Measurements from ENCODE around the gene SEBOX. TPM values are rescaled to one million over a fixed set of nuclear protein-coding genes. Genes with fewer than 3 reads are reported as not detected.

The SEBOX gene
- total RNA-seq, 1 donor: not detected

GRCh38 chr17:28404812-28405570, 40.0 kb upstream of the SEBOX start:
- H4K20me1 ChIP-seq (ENCODE audit: insufficient read depth, low read length): no peaks in the 10 kb centered on the region
- no peaks in the 10 kb centered on the region for H3K9me3 ChIP-seq (ENCODE audit: low read depth, low read length)
- DNase-seq (ENCODE audit: insufficient read length, low spot score, missing footprints): peak; percentile 90
- H3K4me3 ChIP-seq (ENCODE audit: insufficient read depth, low read length): peak overlapping the region; percentile 89
- peak overlapping the region; percentile 83 for H3K4me2 ChIP-seq (ENCODE audit: insufficient read depth, low read length)
- H2AFZ ChIP-seq (ENCODE audit: low read length): peak overlapping the region; percentile 81
- TF ChIP-seq CTCF (IDR thresholded peaks at IDR 0.05; ENCODE audit: extremely low read depth, low read depth, low read length): no peak
- no peak overlapping the region for H3K27ac ChIP-seq (ENCODE audit: low read depth, low read length)
- H3K4me1 ChIP-seq (ENCODE audit: insufficient read depth, low read length): peaks cover 9% of the 10 kb centered on the region
- no peaks in the 10 kb centered on the region for H3K79me2 ChIP-seq (ENCODE audit: insufficient read depth, low read length)
- H3K36me3 ChIP-seq (ENCODE audit: insufficient read depth, low read length): peaks cover 24% of the 10 kb centered on the region
- H3K27me3 ChIP-seq (ENCODE audit: insufficient read depth, low read length): no peaks in the 10 kb centered on the region

- DNase-seq (ENCODE audit: insufficient read length, low spot score, missing footprints): no peak
- H3K36me3 ChIP-seq (ENCODE audit: insufficient read depth, low read length): peaks cover 24% of the 10 kb centered on the region
- H3K9me3 ChIP-seq (ENCODE audit: low read depth, low read length): no peaks in the 10 kb centered on the region
- peaks cover 9% of the 10 kb centered on the region for H3K4me1 ChIP-seq (ENCODE audit: insufficient read depth, low read length)
- H2AFZ ChIP-seq (ENCODE audit: low read length): no peak overlapping the region
- H4K20me1 ChIP-seq (ENCODE audit: insufficient read depth, low read length): no peaks in the 10 kb centered on the region
- peak overlapping the region; percentile 89 for H3K4me3 ChIP-seq (ENCODE audit: insufficient read depth, low read length)
- H3K27me3 ChIP-seq (ENCODE audit: insufficient read depth, low read length): no peaks in the 10 kb centered on the region
- TF ChIP-seq CTCF (IDR thresholded peaks at IDR 0.05; ENCODE audit: extremely low read depth, low read depth, low read length): no peak
- no peaks in the 10 kb centered on the region for H3K79me2 ChIP-seq (ENCODE audit: insufficient read depth, low read length)
- H3K27ac ChIP-seq (ENCODE audit: low read depth, low read length): no peak overlapping the region
- no peak overlapping the region for H3K4me2 ChIP-seq (ENCODE audit: insufficient read depth, low read length)
Observed at GRCh38 chr17:28404461-28404811, 39.4 kb upstream of the SEBOX start.

DNA sequence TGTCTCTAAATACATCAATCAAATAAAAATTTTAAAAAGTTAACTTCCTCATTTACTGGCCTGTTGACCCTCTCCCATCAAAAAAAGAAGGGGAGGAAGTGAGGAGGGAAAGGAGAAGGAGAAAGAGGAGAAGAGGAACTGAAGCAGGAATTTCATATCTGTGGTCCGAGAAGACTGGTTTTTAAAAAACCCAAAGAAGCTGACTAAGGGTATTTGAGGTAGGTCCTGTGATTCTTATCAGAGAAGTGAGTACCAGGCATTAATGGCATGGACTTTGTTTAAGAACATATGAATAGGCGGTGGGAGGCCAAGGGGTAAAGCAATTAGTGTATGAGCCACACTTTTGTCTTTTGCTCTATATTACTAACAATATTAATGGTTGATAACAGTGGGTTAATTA, 39.0 kb upstream of the SEBOX start:
- no peak for DNase-seq (ENCODE audit: insufficient read length, low spot score, missing footprints)
- Histone ChIP-seq H3K9me3 (ENCODE audit: low read depth, low read length) (no peaks in the 10 kb centered on the region), H3K27me3 (ENCODE audit: insufficient read depth, low read length) (no peaks in the 10 kb centered on the region), H2AFZ (ENCODE audit: low read length) (no peak overlapping the region), H3K79me2 (ENCODE audit: insufficient read depth, low read length) (no peaks in the 10 kb centered on the region), H3K4me3 (ENCODE audit: insufficient read depth, low read length) (no peak overlapping the region), H3K4me1 (ENCODE audit: insufficient read depth, low read length) (peaks cover 9% of the 10 kb centered on the region), H3K27ac (ENCODE audit: low read depth, low read length) (no peak overlapping the region), H4K20me1 (ENCODE audit: insufficient read depth, low read length) (no peaks in the 10 kb centered on the region), H3K36me3 (ENCODE audit: insufficient read depth, low read length) (peaks cover 26% of the 10 kb centered on the region), H3K4me2 (ENCODE audit: insufficient read depth, low read length) (no peak overlapping the region)
- no peak for TF ChIP-seq CTCF (IDR thresholded peaks at IDR 0.05; ENCODE audit: extremely low read depth, low read depth, low read length)

DNA sequence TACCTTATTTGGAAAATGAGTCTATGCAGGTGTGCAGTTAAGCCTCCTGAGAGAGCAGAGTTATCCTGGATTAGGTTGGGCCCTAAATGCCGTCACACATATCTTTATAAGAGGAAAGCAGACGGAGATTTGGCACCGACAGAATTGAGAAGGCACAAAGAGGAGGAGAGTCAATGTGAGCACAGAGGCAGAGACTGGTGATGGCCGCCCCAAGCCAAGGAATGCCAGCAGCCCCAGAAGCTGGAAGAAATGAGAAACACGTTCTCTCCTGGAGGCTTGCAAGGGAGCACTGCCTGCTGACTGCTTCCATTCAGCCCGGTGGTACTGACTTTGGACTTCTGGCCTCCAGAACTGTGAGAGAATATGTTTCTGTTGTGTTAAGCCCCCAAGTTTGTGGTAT, 37.8 kb upstream of the SEBOX start:
- no peak overlapping the region for H3K4me3 ChIP-seq (ENCODE audit: insufficient read depth, low read length)

More for the DNA sequence above, 37.8 kb upstream of the SEBOX start:
- DNase-seq (ENCODE audit: insufficient read length, low spot score, missing footprints): no peak
- no peak for TF ChIP-seq CTCF (IDR thresholded peaks at IDR 0.05; ENCODE audit: extremely low read depth, low read depth, low read length)
- Histone ChIP-seq H2AFZ (ENCODE audit: low read length) (no peak overlapping the region), H3K4me2 (ENCODE audit: insufficient read depth, low read length) (no peak overlapping the region), H3K36me3 (ENCODE audit: insufficient read depth, low read length) (peaks cover 26% of the 10 kb centered on the region), H4K20me1 (ENCODE audit: insufficient read depth, low read length) (peaks cover 4% of the 10 kb centered on the region), H3K79me2 (ENCODE audit: insufficient read depth, low read length) (no peaks in the 10 kb centered on the region), H3K9me3 (ENCODE audit: low read depth, low read length) (no peaks in the 10 kb centered on the region), H3K27me3 (ENCODE audit: insufficient read depth, low read length) (no peaks in the 10 kb centered on the region), H3K27ac (ENCODE audit: low read depth, low read length) (no peak overlapping the region), H3K4me1 (ENCODE audit: insufficient read depth, low read length) (peaks cover 14% of the 10 kb centered on the region)

Measured in osteoblast (primary cell).